ENCODE measurements around the gene TIGAR.

GRCh38 chr12:4387607-4388006 is 66.6 kb downstream of the TIGAR start:
- TF ChIP-seq CTCF (IDR thresholded peaks at IDR 0.05), result no peak
- TF ChIP-seq POLR2A (IDR thresholded peaks at IDR 0.05), result no peak
